ENCODE data around the gene CDPF1. TPM values are rescaled to one million over a fixed set of nuclear protein-coding genes. Genes with fewer than 3 reads are reported as not detected.
A peak's percentile ranks its signal among the peaks of the same experiment; 100 is the strongest.

CDPF1 gene
- total and polyA plus RNA-seq, 2 donors (not counting 3 experiments of a cell fraction or from before 2014, with no cell fraction given), result 9.7 to 9.9 TPM

- FAIRE-seq, result peak; percentile 69
- intact Hi-C loops (cut with micrococcal nuclease) (no loop called here), dilution Hi-C loops (cut with MboI; ENCODE audit: extremely low pct_ligation_motif_present, low sequenced_read_pairs) (no loop called here)
- H3K4me1 ChIP-seq (ENCODE audit: control insufficient read depth, extremely low read depth, insufficient read depth, low read length), result peaks cover 4% of the 10 kb centered on the region
- H3K79me2 ChIP-seq (ENCODE audit: control insufficient read depth, insufficient read depth, low read length), result no peaks in the 10 kb centered on the region
- no peaks in the 10 kb centered on the region for H3K36me3 ChIP-seq (ENCODE audit: control insufficient read depth in 2 of 2, extremely low read depth in 1 of 2, insufficient read depth in 2 of 2, low read length in 2 of 2)
- TF ChIP-seq JUN (IDR thresholded peaks at IDR 0.05; ENCODE audit: borderline replicate concordance, insufficient read depth, insufficient read length, low read depth), result no peak
- TF ChIP-seq CTCF (IDR thresholded peaks at IDR 0.05; ENCODE audit: extremely low read depth in 1 of 2, insufficient read depth in 1 of 2, low read depth in 1 of 2, low read length in 2 of 2), result peak; percentile 54 to 72
- TF ChIP-seq POLR2A (IDR thresholded peaks at IDR 0.05; ENCODE audit: low read depth, low read length), result no peak
- no peak for TF ChIP-seq FOS (IDR thresholded peaks at IDR 0.05; ENCODE audit: borderline replicate concordance, insufficient read depth, low read length)
- TF ChIP-seq MAX (IDR thresholded peaks at IDR 0.05; ENCODE audit: insufficient read depth, insufficient read length), result peak; percentile 55
- H3K9ac ChIP-seq (replicated peaks; ENCODE audit: extremely low read depth, insufficient read depth, low read length), result no peak overlapping the region
- ChIA-PET CTCF (interaction anchor here (0.6 to 3.6 kb wide), 7 partner anchors 9 to 140 kb away, joined by 3 to 11 read pairs (median 3); partner anchors contain the start of gene CDPF1), POLR2A (no interaction called here)
- no TSS peak for BruUV-seq (replicated peaks)
- no peak overlapping the region for H3K4me2 ChIP-seq (ENCODE audit: insufficient read depth, low read length)
- peaks cover 35 to 39% of the 10 kb centered on the region in 2 experiments for H3K27me3 ChIP-seq (ENCODE audit: control insufficient read depth in 2 of 2, insufficient read depth in 2 of 2, low read length in 2 of 2)
- H3K4me3 ChIP-seq (replicated peaks in 1 of 3; ENCODE audit: insufficient read depth in 1 of 3, low read depth in 1 of 3, low read length in 3 of 3), result no peak overlapping the region
- H2AFZ ChIP-seq (ENCODE audit: low read depth, low read length), result peak overlapping the region; percentile 75
- H4K20me1 ChIP-seq (replicated peaks; ENCODE audit: control insufficient read depth, extremely low read depth, insufficient read depth, low read length), result no peaks in the 10 kb centered on the region
- no peaks in the 10 kb centered on the region for H3K9me3 ChIP-seq (replicated peaks; ENCODE audit: control insufficient read depth, insufficient read depth, low read length)
- peak; percentile 53 for DNase-seq (ENCODE audit: low read depth, low spot score)
- no peaks in the 10 kb centered on the region for H3K9me1 ChIP-seq (replicated peaks; ENCODE audit: control insufficient read depth, extremely low read depth, insufficient read depth, low read length)
- H3K27ac ChIP-seq (ENCODE audit: insufficient read depth, low read depth, low read length), result no peak overlapping the region
These were observed 12.5 kb upstream of the CDPF1 start for GRCh38 chr22:46262449-46263215.

Data from endothelial cell of umbilical vein (primary cell).